Activated T-helper 2 cell treated with anti-CD3 and anti-CD28 coated beads, Interferon-gamma antibody, Interleukin-2, Interleukin-4, amounts not matched to agents 10 μg/mL and 5 μg/mL and 100 μg/mL, durations not matched to agents 14 hours and 24 hours and 36 hours (primary cell): ENCODE measurements around the gene FBXL3. TPM values are rescaled to one million over a fixed set of nuclear protein-coding genes. Genes with fewer than 3 reads are reported as not detected.

Experiments used
- DNase-seq: peaks from one replicate; pipeline ENCODE4 v3.0.0; 2021; ENCODE audit warnings: low spot score
- H3K27ac Mint-ChIP-seq: one replicate; pipeline ENCODE4 v1.8.0; 2021; ENCODE audit warnings: mixed read lengths
- H3K27me3 Mint-ChIP-seq: one replicate; pipeline ENCODE4 v1.8.0; 2021; ENCODE audit warnings: low read depth, mixed read lengths
- H3K36me3 Mint-ChIP-seq: one replicate; pipeline ENCODE4 v1.8.0; 2021; ENCODE audit warnings: low read depth, mixed read lengths
- H3K4me1 Mint-ChIP-seq: one replicate; pipeline ENCODE4 v1.8.0; 2021; ENCODE audit warnings: low read depth, mixed read lengths
- H3K4me3 Mint-ChIP-seq: one replicate; pipeline ENCODE4 v1.8.0; 2021; ENCODE audit warnings: low read depth, mild to moderate bottlenecking, moderate library complexity, mixed read lengths
- H3K9me3 Mint-ChIP-seq: one replicate; pipeline ENCODE4 v1.8.0; 2021; ENCODE audit warnings: mixed read lengths
- intact Hi-C: fragments of 100-400 bp; cut with micrococcal nuclease; formaldehyde crosslinking; loops from one replicate; pipeline ENCODE4 v1.15.1; 2023
- total RNA-seq: library from RNA; stranded (reverse); gene quantifications from 2 replicates; pipeline ENCODE4 v1.2.3, GENCODE V29; 2022

The FBXL3 gene
- total RNA-seq, 1 donor from 2014 or later: 38.2 TPM

DNA sequence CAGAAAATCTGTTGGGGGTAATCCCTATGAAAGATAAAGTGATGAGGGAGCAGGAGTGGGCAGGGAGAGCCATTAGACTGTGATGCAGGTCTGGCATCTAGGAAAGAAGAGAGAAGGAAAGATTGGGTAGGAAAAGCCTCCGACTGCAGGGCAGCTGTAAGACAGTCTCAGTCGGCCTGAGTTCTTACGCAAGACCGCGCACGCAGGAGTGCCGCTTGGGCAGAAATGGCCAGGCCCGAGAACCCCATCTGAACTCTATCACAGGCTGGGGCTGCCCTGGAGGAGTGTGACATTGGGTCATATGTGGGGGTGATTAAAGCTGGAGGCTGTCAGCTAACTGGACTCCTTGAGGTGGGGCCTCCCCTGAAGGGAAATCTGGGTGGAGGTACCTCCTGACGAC, 13.9 kb upstream of the FBXL3 start:
- no peak overlapping the region for H3K4me3 Mint-ChIP-seq
- H3K9me3 Mint-ChIP-seq: no peaks in the 10 kb centered on the region
- H3K27ac Mint-ChIP-seq: no peak overlapping the region
- no peak for DNase-seq
- intact Hi-C loops: no loop called here
- peaks cover 18% of the 10 kb centered on the region for H3K36me3 Mint-ChIP-seq
- H3K27me3 Mint-ChIP-seq: no peaks in the 10 kb centered on the region
- peaks cover 8% of the 10 kb centered on the region for H3K4me1 Mint-ChIP-seq

DNA sequence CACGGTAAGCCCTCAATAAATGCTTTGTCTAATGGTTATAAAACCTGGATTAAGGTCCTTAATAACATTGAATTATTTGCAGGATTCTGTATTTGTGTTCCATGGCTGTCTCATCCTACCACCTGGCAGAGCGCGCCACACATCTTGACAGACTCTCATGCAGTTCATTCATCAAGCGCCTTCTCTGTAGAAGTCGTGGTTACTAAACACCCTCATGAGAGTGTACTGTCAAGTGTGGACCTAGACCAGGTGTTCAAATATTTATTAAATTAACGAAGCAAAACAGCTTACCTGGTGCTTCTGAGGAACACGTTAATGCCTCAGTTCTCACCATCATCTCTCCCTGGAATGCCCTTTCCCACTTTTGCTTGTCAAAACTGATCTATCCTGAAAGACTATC, 13.1 kb upstream of the FBXL3 start:
- intact Hi-C loops: no loop called here
- H3K9me3 Mint-ChIP-seq: no peaks in the 10 kb centered on the region
- H3K27ac Mint-ChIP-seq: no peak overlapping the region
- peaks cover 9% of the 10 kb centered on the region for H3K4me1 Mint-ChIP-seq
- H3K27me3 Mint-ChIP-seq: no peaks in the 10 kb centered on the region
- DNase-seq: no peak
- peaks cover 16% of the 10 kb centered on the region for H3K36me3 Mint-ChIP-seq
- H3K4me3 Mint-ChIP-seq: no peak overlapping the region

DNA sequence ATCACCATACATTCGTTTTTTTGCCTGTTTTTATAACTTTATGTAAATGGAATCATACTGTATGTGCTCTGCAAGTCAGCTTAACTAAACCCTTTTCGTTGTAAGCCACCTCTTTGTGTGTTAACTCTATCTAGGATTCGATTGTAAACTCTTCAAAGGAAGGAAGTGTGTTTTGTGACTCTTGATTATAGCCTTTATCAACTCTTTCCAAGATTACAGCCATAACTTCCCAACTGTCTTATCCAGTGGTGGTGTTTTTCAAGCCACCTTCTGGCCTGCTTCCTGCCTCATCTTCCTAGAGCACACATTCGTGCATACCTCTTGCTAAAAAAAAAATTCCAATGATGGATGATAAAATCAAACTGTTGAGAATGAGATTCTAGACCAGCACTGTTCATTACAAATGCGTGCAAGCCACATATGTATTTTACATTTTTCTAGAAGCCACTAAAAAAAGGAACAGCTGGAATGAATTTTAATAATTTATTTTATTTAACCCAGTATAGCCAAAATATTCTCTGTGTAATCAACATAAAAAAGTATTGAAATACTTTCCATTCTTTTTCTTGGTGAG, 12.0 kb upstream of the FBXL3 start:
- DNase-seq: no peak
- no peak overlapping the region for H3K27ac Mint-ChIP-seq
- peaks cover 9% of the 10 kb centered on the region for H3K36me3 Mint-ChIP-seq
- no peaks in the 10 kb centered on the region for H3K9me3 Mint-ChIP-seq
- H3K4me1 Mint-ChIP-seq: peaks cover 18% of the 10 kb centered on the region
- no peak overlapping the region for H3K4me3 Mint-ChIP-seq
- H3K27me3 Mint-ChIP-seq: no peaks in the 10 kb centered on the region
- intact Hi-C loops: no loop called here

DNA sequence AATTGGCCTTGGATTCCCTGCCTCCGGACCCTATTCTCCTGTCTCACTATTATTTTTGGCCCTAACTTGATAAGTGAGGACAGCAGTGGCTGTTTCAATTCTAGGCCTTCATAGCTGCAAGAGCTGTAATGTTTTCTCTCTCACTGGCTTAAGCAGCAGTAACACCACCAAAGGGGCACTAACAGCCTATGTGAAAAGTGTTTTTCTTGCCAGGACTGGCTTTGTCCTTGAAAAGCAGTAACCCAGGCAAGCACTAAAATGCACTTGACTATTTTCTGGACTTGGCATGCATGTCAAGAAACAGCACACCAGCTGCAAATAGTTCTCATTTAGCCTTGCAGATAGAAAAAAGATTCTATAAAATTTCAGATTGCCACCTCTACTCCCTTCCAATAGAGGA, 9.3 kb upstream of the FBXL3 start:
- peaks cover 5% of the 10 kb centered on the region for H3K36me3 Mint-ChIP-seq
- no peak for DNase-seq
- H3K4me3 Mint-ChIP-seq: no peak overlapping the region
- no peak overlapping the region for H3K27ac Mint-ChIP-seq
- intact Hi-C loops: no loop called here
- H3K4me1 Mint-ChIP-seq: peaks cover 15% of the 10 kb centered on the region
- no peaks in the 10 kb centered on the region for H3K27me3 Mint-ChIP-seq
- H3K9me3 Mint-ChIP-seq: no peaks in the 10 kb centered on the region

DNA sequence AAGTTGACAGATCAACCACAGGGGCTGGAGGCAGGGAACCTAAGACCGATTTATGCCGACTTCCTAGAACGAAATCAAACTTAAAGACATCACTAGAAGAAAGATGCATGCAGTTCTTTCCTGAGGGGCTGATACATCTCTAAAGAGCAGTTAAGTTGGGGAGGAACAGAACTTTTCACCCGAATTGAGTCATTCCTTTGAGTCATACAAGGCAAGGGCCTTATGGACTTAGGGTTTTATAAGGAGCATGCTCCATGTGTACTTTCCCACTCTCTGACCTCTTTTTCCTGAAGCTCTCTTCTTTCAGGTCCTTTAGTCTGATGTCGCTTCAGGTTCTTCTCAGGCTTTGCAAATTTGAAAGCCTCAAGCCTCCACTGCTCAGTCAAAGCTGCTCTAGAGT, 7.9 kb upstream of the FBXL3 start:
- H3K27ac Mint-ChIP-seq: no peak overlapping the region
- intact Hi-C loops: no loop called here
- H3K4me3 Mint-ChIP-seq: no peak overlapping the region
- peaks cover 5% of the 10 kb centered on the region for H3K36me3 Mint-ChIP-seq
- no peaks in the 10 kb centered on the region for H3K27me3 Mint-ChIP-seq
- H3K4me1 Mint-ChIP-seq: peaks cover 15% of the 10 kb centered on the region
- no peak for DNase-seq
- no peaks in the 10 kb centered on the region for H3K9me3 Mint-ChIP-seq

DNA sequence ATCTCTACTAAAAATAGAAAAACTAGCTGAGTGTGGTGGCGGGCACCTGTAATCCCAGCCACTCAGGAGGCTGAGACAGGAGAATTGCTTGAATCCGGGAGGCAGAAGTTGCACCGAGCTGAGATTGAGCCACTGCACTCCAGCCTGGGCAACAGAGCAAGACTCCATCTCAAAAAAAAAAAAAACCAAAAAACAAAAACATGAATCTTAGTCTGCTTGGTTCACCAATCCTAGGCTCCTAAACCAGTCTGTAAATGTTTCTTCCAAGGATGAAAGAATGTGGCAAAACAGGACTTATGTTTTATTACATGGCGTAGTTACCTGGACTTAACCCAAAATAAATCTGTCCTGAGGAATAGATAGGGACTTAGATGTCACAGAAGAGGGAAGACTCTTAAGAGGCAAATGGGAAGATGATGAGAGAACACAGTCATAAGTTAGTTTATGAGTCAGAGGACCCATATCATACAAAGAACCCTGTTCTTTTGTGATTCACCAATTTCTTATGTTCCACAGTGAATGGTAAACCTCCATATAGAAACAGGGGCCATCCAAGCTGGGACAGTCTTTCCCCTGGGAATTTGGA, 6.9 kb upstream of the FBXL3 start:
- Mint-ChIP-seq H3K4me1 (peaks cover 19% of the 10 kb centered on the region), H3K27me3 (no peaks in the 10 kb centered on the region), H3K4me3 (no peak overlapping the region), H3K27ac (peak overlapping the region; percentile 3), H3K9me3 (no peaks in the 10 kb centered on the region), H3K36me3 (peaks cover 5% of the 10 kb centered on the region)
- no peak for DNase-seq
- intact Hi-C loops: no loop called here

DNA sequence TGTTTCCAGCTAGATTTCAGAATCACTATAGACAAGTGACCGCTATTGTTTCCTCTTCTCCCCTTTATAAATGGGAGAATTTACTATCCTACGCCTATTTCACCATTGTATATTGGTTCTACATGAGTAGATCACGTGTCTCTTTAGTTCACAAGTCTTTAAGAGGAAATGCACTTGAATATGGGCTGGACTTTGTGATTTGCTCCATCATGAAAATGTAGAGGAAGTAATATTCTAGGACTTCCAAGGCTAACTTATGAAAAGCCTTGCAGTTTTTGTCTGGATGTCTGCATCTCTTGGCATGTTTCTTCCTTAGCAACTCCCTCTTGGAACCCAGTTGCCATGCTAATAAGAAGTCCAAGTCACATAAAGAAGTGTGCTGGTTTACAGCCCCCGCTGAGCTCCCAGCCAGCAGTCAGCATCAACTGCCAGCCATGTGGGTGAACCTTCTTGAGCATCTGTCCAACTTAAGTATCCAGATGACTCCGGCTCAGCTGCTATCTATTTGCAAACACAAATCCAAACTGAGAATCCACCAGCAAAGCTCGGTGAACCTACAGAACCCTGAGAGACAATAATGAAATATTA, 4.8 kb upstream of the FBXL3 start:
- no peaks in the 10 kb centered on the region for H3K36me3 Mint-ChIP-seq
- H3K27me3 Mint-ChIP-seq: no peaks in the 10 kb centered on the region
- no peak overlapping the region for H3K4me3 Mint-ChIP-seq
- no peak overlapping the region for H3K27ac Mint-ChIP-seq
- peaks cover 33% of the 10 kb centered on the region for H3K4me1 Mint-ChIP-seq
- intact Hi-C loops: no loop called here
- DNase-seq: no peak
- H3K9me3 Mint-ChIP-seq: no peaks in the 10 kb centered on the region

DNA sequence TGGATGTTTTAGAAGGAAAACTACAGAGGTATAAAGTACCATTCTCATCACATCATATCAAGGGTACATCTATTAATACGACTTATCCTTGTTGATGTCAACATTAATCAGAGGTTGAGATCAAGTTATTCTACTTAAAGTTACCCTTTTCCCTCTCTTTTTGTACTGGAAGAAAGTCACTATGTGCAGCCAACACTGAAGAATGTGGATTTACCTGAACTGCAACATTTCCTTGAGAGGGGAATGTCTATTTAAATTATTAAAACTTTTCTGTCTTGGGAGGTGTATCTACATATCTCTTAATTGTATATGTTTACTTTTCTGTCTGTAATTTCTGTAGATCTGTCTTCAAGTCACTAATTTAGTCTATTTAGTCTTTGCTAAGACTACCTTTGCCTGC, 2.5 kb upstream of the FBXL3 start:
- DNase-seq: no peak
- Mint-ChIP-seq H3K36me3 (peaks cover 8% of the 10 kb centered on the region), H3K4me3 (no peak overlapping the region), H3K27ac (no peak overlapping the region), H3K9me3 (no peaks in the 10 kb centered on the region), H3K27me3 (no peaks in the 10 kb centered on the region), H3K4me1 (peaks cover 37% of the 10 kb centered on the region)
- intact Hi-C loops: loop anchor here (10.0 kb wide), 3 partner anchors 265 to 1715 kb away; no protein-coding TSS in a partner anchor

DNA sequence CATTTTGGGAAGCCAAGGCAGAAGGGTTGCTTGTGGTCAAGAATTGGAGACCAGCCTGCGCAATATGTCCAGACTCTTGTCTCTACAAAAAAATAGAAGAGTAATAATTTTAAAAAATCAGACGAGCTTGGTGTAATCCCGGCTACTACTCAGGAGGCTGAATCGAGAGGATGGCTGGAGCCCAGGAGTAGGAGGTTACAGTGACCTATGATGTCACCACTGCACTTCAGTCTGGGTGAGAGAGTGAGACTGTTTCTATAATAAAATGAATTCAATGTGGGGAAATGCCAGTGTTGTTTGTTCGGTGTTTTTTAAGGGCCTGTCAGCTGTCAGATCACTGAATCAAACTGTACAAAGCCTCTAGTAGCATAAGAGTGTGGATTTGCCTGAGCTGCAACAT, 1.2 kb upstream of the FBXL3 start:
- H3K27ac Mint-ChIP-seq: peak overlapping the region; percentile 64
- no peak for DNase-seq
- peak overlapping the region; percentile 92 for H3K4me3 Mint-ChIP-seq
- H3K36me3 Mint-ChIP-seq: peaks cover 16% of the 10 kb centered on the region
- H3K27me3 Mint-ChIP-seq: no peaks in the 10 kb centered on the region
- H3K9me3 Mint-ChIP-seq: no peaks in the 10 kb centered on the region
- H3K4me1 Mint-ChIP-seq: peaks cover 40% of the 10 kb centered on the region
- intact Hi-C loops: loop anchor here (10.0 kb wide), 3 partner anchors 267 to 1713 kb away; no protein-coding TSS in a partner anchor

DNA sequence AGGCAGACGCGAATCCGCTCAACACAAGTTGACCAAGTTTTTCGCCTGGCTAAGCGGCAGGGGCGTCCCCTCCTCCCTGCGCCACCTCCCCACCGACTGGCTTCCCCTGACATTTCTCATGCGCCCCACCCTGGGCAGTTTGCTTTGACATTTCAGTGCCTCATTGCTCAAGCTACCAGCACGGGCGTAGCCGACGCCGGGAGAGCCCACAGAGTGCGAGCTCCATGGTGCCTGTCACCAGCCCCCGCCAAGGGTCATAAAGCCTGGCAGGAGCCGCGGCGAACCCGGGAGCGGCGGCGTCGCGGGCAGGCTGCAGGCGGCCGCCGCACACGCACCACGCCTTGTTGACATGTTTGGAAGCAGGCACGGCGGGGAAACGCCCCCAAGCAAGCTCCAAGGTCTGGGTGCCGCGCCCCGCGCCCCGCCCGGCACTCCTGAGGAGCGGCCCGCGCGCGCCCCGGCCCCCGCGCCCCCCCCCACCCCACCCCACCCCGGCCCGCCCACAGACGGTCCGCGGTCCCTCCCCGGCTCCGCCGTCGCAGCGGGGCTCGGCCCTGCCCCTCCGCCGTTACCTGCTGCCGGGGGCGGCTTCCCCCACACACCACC, 601 bp downstream of the FBXL3 start:
- Mint-ChIP-seq H3K27me3 (no peaks in the 10 kb centered on the region), H3K4me1 (peaks cover 56% of the 10 kb centered on the region), H3K27ac (peak overlapping the region; percentile 95), H3K9me3 (no peaks in the 10 kb centered on the region), H3K4me3 (peak overlapping the region; percentile 98), H3K36me3 (peaks cover 25% of the 10 kb centered on the region)
- DNase-seq: peak; percentile 81
- intact Hi-C loops: loop anchor here (2.0 to 10.0 kb wide), 5 partner anchors 158 to 1712 kb away; partner anchors contain the start of gene SLAIN1

DNA sequence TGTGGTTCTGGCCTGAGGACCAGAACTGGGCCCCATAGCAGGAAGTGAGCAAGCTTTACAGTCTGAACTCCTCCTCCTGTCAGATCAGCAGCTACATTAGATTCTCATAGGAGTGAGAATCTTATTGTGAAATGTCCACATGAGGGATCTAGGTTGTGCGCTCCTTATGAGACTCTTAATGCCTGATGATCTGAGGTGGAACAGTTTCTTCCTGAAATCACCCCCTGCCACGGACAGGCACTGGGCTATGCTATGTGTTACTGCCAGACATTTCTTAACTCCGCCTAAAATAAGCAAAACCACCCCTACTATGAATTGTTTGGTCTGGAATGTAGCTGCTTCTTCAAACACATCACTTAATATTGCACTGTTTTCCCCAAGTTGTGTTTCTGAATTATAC, 4.6 kb downstream of the FBXL3 start:
- intact Hi-C loops: loop anchor here (10.0 kb wide), 3 partner anchors 272 to 1708 kb away; no protein-coding TSS in a partner anchor
- H3K36me3 Mint-ChIP-seq: peaks cover 40% of the 10 kb centered on the region
- H3K4me3 Mint-ChIP-seq: no peak overlapping the region

DNA sequence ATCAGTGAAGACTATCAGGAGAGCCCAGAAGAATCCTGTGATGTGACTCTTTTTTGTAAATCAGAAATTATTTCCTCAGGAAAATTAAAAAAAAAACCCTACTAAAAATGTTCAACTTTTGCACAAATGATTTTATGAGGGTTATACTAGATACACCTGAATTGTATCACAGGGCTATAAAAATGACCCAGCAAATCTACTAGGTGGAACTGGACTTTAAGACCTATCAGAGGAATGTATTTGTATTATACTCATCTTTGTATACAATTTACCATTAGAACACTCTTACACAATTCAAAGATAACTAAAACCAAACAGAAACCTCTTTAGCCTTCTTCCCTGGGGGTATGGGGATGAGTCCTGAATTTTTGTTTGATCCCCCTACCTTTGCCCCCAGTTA, 7.2 kb downstream of the FBXL3 start:
- Mint-ChIP-seq H3K36me3 (peaks cover 56% of the 10 kb centered on the region), H3K9me3 (no peaks in the 10 kb centered on the region), H3K27ac (no peak overlapping the region), H3K4me1 (peaks cover 46% of the 10 kb centered on the region), H3K27me3 (no peaks in the 10 kb centered on the region), H3K4me3 (no peak overlapping the region)
- no peak for DNase-seq
- intact Hi-C loops: loop anchor here (10.0 kb wide), 3 partner anchors 275 to 1705 kb away; no protein-coding TSS in a partner anchor

More for the DNA sequence above, 4.6 kb downstream of the FBXL3 start:
- Mint-ChIP-seq H3K27me3 (no peaks in the 10 kb centered on the region), H3K27ac (no peak overlapping the region), H3K4me1 (peaks cover 50% of the 10 kb centered on the region), H3K9me3 (no peaks in the 10 kb centered on the region)
- no peak for DNase-seq
